Hematopoietic multipotent progenitor cell treated with erythropoietin and hydrocortisone succinate and interleukin-3 and kit ligand, for 15 days (in vitro differentiated cells): ENCODE measurements around the gene TFCP2L1.

Source experiments
- DNase-seq: peaks from one replicate; pipeline ENCODE4 v3.0.0-alpha.2; 2015; ENCODE audit warnings: low spot score

The TFCP2L1 gene

DNA sequence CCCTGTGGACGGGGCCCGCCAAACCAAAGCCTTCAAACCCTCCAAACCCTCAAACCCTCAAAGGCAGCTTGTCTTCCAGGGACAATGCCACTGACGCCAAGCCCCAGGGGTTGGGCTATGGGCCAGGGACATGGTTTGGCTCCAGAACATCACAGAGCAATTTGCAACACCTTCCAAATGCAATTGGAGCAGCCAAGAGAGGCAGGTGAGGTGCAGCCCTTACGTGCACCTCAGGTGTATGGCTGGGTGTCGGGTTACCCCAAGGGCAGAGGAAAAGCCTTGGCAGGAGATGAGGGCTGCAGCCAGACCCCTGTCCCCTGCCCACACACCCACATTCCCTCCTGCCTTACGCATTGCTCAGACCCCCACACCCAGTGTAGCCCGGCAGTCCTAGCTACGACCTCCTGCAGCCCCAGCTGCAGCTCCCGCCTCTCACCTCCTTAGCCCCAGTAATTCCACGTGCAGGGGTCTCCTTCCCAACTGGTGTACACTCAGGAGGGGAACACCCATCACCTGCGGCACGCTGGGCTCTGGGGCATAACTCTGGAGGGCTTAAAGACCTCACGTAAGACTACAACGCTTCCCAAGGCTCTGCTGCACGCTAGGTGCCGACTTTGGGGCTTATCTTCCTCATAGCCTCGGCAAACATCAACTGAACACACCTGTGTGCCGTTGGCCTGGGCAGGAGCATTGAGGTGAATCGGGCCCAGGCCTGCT, 88.7 kb downstream of the TFCP2L1 start:
- no peak for DNase-seq

DNA sequence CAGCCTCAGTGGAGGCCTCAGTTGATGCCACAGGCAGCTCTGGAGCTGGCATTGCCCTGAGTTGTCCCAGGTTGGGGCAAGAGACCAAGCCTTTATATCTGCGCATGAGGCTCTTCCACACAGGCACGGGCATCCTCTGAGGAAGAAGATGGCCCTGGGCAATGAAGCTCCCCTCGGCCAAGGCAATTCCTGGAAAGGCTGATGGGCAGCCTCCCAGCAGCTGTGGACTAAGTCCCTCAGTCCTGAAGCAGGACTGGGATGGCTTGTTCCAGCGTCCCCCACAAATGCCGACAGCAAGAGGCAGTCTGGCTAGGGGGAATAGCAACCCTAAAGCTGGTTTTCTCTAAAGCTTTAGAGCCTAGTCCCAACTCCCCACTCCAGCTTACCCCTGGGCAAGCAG, 90.0 kb downstream of the TFCP2L1 start:
- no peak for DNase-seq

- no peak for DNase-seq
Measured at GRCh38 chr2:121194626-121195025, 90.4 kb downstream of the TFCP2L1 start.

DNA sequence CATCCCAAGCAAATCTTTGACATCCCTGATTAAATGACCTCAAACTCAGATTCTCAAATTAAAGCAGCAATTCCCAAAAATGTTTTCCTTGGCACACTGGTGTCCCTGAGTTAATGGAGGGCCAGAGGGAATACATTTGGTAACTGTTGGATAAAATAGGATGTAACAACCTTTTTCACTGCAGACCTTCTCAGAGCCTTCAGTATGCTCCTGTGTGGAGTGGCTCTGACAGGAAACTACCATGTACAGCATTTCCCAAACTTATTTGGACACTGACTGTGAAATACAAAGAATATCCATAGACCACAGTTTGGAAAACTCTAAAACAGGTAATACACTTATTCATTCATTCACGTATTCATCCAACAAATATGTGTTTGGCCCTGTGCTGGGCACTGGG, 91.8 kb downstream of the TFCP2L1 start:
- DNase-seq, result no peak

GRCh38 chr2:121192576-121192975, 92.4 kb downstream of the TFCP2L1 start:
- no peak for DNase-seq

GRCh38 chr2:121191191-121192170, 93.5 kb downstream of the TFCP2L1 start:
- no peak for DNase-seq

GRCh38 chr2:121189661-121190381, 95.2 kb downstream of the TFCP2L1 start:
- no peak for DNase-seq

DNA sequence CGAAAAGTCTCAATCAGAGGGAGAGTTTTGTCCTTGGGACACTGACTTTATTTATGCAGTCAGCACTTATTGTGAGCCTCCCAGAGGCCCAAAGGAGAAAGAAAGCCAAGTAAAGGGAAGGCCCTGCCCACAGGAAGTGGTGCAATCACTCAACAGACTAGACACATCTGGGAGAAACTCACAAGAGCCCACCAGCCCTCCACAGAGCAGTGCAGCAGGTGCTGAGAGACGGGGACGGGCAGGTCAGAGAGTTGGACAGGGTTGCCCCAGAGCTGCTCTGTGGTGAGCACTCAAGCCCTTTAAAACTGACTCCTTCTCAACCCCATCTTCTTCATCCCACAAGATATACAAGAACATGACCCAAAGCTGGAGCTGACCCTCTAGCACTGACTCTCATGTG, 96.0 kb downstream of the TFCP2L1 start:
- no peak for DNase-seq

- DNase-seq, result no peak
Measured at GRCh38 chr2:121187982-121188411, 97.0 kb downstream of the TFCP2L1 start.

- DNase-seq, result no peak
Measured at GRCh38 chr2:121187351-121187981, 97.5 kb downstream of the TFCP2L1 start.

GRCh38 chr2:121186261-121186660, 98.7 kb downstream of the TFCP2L1 start:
- DNase-seq, result no peak

- no peak for DNase-seq
Measured at GRCh38 chr2:121185571-121186074, 99.4 kb downstream of the TFCP2L1 start.

DNA sequence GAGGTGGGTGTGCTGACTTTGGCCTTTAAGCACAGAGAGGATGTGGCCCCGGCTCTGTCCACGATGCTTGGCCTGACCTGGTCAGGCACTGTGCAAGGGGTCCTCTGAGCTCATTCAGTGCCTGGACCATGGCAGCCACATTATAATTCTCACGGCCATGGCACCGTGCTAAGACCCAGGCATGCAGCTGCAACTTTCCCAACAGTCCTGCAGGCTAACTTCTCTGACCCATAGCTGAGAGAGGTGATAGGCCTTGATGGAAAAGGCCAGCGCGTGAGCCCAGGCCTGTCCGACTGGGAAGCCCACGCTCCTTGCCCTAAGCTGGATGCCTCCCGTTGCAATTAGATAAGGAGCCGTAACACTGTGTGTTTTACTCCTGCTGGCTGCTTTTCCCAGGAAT, 99.9 kb downstream of the TFCP2L1 start:
- no peak for DNase-seq

- DNase-seq, result no peak
Measured at GRCh38 chr2:121184248-121184862, 100.6 kb downstream of the TFCP2L1 start.

DNA sequence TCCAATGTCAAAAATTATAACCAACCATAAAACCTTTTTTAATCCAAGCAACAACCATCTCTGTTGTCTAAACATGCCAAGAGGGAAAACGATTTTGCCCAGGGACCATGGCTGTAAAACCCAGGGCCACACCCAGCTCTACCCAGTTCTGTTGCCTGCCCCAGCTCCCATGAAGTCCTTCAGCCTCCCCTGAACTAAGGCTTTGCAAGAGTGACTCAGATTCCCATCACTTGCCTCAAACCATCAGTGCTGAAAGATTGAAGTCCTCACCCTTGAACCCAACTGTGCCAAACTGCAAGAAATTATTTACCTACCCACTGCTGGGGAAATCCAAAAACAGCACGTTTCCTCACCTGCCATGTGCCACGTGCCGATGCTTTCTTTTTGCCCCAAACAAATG, 102.5 kb downstream of the TFCP2L1 start:
- DNase-seq, result no peak

GRCh38 chr2:121179467-121179866, 105.5 kb downstream of the TFCP2L1 start:
- DNase-seq, result no peak

DNA sequence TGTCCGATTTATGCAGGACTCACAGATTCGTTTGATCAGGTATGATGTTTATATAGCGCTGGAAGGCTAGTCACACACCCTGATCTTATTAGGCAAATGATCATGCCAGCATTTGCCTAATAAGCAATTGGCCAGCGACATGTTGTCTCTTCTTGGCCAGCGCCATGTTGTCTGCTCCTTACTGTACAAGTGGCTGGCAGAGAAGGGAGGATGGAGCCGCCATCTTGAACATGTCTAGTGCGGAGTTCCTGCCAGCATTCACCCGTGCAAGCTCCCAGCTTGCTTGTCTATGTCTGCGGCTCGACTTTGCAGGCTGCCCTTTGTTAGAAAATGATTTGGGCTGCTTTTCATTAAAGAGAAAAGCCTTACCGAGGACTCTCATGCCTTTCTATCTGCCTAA, 106.3 kb downstream of the TFCP2L1 start:
- no peak for DNase-seq

DNA sequence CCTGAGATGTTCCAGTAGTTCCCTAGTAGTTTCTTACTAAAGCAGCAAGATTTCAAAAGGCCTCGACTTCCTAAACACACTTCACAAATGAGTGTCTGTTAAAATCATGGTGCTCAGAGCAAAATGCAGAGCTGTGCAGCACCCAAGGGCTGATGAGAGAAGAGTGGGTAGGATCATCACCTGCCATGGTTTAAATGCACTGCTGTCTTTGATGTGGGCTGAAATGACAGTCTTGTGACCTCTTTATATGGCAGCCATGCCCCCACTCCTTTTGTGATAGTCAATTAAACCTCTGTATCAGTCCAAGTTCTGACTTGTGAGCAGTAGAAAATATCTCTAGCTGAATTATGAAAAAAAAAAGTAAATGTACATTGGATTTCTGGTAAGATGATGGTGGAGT, 107.1 kb downstream of the TFCP2L1 start:
- no peak for DNase-seq

DNA sequence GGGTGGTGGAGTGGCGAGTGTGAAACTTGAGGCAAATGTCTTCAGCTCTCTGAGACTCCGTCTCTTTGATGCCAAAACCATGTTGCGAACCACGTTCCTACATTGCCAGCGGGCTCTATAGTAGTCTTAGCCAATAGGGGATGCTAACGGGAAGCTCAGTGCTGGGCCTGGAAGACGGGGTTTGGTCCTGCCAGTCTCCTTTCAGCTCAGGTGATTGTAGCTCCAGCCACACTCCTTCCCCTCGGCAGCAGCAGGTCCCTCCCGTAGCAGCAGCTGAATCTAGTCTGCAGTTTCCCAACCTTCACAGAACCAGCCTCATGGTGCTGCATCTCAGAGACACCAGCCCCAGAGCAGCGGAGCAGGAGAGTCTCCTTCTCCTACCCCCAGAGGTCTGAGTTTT, 109.7 kb downstream of the TFCP2L1 start:
- no peak for DNase-seq

DNA sequence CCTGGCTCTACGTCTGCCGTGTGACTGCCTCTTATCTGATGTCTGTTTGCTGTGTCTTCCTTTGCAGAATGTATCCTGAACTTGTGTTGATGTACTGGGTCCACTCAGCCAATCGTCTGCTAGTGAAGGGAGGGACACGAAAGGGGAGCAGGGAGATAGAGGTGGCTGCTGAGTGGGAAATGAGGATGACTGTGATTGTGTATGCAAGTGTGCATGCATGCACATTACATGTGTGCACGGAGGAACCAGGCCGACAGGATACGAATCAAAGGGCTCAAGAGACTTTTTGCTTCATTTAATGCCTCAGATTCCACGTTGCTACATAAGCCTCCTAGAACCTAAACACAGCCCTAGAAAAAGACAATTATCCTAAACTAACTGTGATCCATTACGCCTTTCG, 111.2 kb downstream of the TFCP2L1 start:
- DNase-seq, result no peak

DNA sequence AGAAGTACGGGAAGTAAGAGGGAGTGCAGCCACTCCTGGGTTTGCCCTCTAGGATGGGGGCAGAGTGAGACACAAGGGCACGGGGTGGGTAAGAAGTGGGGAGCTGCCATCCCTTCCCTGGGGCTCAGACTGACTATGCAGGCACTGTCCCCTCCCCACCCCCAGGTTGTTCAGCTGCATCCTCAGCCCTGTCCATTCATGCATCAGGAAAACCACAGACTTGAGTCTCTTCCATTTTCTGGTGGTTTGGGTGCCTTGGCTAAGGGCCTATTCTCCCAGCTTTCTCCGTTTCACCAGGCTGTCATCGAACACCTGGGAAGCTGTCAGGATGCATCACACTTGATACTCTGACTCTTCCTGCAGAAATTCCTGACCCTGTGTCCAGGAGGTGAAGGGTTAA, 111.9 kb downstream of the TFCP2L1 start:
- no peak for DNase-seq
